ENCODE results near the gene SELENOP.
"Not testable (repeated sequence)": the region's sequence is repeated elsewhere in the genome, so short reads cannot be mapped to it uniquely, and the experiment has no call there.

The SELENOP gene

DNA sequence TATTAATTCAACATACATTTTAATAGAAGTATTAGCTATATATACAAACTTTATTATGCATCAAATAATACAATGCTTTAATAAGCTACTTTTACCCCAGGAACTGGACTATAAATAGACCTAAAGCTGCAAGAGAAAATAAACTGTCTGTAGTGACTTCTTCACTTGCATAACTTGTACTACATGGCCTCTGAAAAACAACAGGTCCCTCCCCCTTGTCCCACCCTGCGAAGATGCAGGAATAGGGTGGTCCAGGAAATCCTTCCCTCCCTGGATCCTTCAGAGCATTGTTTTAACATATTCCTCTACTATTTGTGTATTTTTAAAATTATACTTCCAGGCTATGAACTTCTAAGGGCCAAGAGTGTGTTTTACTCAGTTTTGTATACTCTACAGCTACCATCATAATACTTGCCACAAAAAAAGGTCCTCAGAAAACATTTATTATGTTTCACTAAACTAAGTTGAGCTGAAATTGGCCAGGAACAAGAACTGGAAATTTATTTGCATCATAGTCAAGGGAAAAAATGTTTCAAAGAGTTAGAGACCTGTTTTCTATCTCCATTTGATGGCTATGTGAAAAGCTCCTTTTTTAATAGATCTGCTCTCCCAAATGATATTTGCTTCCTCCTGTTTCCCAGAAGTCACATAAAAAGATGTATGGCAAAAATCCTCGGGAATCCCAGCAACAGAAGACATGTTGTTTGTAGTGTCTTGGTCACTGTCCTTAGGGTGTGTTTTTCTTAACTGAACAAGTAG lies 15.2 kb upstream of the SELENOP start:
- no peak for FAIRE-seq

GRCh38 chr5:42825422-42826148 lies 13.9 kb upstream of the SELENOP start:
- no peak for FAIRE-seq

DNA sequence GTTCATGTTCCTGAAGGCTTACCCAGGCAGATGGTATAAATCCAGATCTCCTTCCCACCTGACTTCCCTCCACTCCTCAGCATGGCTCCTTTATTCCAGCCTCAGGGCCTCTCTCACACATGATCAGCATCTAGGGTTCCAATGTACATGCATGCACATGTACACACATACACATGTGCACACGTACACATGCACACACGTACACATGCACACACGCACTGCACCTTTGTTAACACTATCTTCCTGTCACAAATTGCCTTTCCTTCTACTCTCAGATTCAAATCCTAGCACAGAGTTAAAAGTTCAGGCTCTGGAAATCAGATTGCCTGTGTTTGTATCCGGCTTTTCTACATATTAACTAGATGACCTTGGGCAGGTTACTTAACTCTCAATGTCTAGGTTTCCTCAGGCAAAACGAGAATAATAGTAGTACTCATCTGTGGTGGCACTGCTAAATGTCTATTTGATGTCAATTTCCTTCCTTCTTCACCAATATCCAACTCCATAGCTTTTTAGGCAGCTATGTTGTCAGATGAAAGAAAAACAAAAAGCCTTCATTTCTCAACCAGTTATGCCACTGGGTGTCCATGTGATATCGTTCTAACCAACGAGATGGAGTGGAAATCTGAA lies 12.8 kb upstream of the SELENOP start:
- no peak for FAIRE-seq

DNA sequence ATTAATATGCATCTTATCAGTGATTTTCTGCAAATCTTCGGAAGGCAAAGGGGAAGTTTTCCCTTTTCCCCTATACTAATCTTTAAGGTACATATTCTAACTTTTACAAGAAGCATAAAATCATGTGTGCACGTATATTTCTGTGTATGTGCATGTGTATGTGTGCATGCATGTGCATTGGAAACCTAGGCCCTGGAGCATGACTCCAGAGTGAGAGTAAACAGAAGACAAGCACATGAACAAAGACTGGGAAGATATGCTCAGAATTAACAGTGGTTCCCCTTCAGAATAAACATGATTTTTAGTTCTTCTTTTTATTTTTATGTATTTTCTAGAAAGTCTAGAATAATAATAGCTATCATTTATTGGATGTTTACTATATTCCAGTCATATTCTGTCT lies 10.9 kb upstream of the SELENOP start:
- no peak for FAIRE-seq

- FAIRE-seq, result no peak
Observed at GRCh38 chr5:42819745-42820144, 8.1 kb upstream of the SELENOP start.

DNA sequence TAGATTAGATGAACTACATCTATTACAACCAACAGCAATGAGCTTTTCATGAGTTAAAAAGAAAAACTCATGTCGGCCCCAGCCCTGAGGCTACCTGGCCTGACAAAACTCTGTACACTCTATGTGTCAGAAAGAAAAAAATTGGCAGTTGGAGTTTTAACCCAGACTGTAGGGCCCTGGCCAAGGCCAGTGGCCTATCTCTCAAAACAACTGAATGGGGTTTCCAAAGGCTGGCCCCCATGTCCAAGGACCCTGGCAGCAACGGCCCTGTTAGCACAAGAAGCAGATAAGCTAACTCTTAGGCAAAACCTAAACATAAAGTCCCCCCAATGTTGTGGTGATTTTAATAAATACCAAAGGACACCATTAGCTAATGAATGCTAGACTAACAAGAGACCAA lies 4.9 kb upstream of the SELENOP start:
- FAIRE-seq, result not testable (repeated sequence)

DNA sequence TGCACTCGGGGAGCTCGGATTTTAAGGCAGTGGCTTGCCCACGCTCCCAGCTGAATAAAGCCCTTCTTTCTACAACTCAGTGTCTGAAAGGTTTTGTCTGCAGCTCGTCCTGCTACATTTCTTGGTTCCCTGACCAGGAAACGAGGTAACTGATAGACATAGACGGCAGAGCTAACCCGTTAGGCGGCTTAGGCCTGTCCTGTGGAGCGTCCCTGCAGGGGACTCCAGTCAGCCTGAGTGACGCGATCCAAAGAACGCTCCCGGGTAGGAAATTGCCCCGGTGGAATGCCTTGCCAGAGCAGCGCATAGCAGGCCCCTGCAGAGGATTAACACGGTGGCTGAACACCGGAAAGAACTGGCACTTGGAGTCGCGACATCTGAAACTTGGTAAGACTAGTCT lies 1.8 kb upstream of the SELENOP start:
- FAIRE-seq, result no peak

GRCh38 chr5:42812620-42813019 lies 928 bp upstream of the SELENOP start:
- FAIRE-seq, result no peak

DNA sequence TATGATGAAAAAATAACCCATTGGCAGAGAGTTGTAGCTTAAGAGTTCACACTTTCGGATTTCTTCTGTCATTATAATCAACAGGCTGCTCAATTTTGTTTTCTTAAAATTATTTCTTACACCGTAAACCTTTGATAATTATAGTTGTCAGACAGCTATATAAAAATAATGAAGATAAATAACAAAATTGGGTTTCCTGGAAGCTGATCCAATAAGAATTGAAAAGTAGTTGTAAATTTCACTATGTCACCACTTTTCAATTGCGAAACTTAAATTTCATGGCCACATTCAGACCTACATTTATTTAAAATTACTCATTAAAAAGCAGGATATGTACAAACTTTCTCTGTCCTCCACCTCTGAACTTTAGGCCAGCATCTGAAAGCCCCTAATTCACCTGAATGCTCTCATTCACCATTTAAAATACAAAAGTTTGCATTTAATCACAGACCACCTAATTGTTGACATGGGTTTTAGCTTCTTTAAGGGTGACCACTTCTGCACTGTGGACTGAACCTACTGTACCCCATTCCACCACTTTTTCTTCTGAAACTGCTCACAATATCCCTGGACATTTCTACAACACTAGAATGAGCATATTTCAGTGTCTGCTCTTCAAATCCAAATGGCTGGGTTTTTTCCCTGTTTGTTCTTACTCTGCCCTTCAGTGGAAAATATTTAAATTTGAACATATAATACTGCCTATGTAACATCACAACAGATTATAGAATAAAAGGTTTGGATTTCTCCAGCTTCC lies 680 bp downstream of the SELENOP start:
- peak; percentile 95 for FAIRE-seq

DNA sequence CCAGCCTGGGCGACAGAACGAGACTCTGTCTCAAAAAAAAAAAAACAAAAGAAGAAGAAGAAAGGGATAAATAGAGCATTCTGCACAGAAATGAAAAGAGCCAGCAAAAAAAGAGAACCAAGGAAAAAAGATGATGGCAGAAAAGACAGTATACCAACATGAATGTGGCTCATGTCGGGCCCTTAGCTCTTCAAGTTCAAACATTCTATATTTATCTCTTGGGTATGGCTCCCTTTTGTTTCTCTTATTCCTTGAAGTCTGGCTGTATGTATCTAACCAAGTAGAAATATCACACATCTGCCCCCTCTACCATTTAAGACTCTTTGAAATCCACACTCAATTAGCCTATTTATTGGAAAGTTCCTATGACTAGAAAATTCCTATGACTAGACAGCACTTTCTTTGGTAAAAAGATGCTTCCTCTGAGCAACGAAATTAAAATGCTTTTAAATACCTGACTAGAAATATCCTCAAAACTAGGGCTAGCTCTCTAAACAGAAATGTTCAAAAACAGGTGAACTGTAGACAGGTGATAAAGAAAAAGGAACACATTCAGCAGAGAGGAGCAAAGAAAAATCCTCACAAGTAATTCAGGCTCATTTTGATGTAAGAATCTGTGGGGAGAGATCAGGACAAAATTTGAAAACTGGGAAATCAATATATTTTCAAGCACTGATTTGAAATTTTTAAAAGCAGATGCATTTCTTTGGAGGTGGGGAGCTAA lies 2.6 kb downstream of the SELENOP start:
- FAIRE-seq, result no peak

- no peak for FAIRE-seq
Observed at GRCh38 chr5:42807722-42808447, 3.8 kb downstream of the SELENOP start.

- FAIRE-seq, result peak; percentile 91
Observed at GRCh38 chr5:42806701-42807262, 4.9 kb downstream of the SELENOP start.

GRCh38 chr5:42806004-42806700 lies 5.5 kb downstream of the SELENOP start:
- FAIRE-seq, result peak; percentile 9

- FAIRE-seq, result peak; percentile 9
Observed at GRCh38 chr5:42804717-42805339, 6.9 kb downstream of the SELENOP start.

- no peak for FAIRE-seq
Observed at GRCh38 chr5:42801516-42802166, 10.1 kb downstream of the SELENOP start.

- no peak for FAIRE-seq
Observed at GRCh38 chr5:42800748-42801330, 10.9 kb downstream of the SELENOP start.

DNA sequence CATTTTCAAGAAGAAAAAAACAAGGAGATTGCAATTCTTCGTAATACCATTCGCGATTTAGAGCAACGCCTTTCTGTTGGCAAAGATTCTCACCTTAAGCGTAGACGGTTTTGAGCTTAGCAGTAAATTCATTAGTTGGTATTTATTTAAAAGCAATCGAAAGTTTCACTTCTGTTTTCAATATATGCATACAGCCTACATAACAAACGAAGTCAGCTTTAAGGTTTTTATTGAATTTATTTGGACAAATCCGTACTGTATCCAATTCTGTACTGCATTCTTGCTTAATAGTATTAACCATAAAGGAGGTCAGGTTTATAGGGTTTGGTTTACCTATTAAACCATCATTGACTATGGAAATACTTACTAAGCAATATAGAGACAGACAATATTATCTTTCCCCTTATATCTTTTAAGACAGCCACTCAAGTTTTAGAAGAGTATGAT lies 12.0 kb downstream of the SELENOP start:
- peak; percentile 17 for FAIRE-seq

GRCh38 chr5:42799241-42799608 lies 12.5 kb downstream of the SELENOP start:
- FAIRE-seq, result no peak

Measured in islet of Langerhans (tissue), 1 donor.